ENCODE measurements around the gene KNCN.
A peak's percentile ranks its signal among the peaks of the same experiment; 100 is the strongest.

The KNCN gene

DNA sequence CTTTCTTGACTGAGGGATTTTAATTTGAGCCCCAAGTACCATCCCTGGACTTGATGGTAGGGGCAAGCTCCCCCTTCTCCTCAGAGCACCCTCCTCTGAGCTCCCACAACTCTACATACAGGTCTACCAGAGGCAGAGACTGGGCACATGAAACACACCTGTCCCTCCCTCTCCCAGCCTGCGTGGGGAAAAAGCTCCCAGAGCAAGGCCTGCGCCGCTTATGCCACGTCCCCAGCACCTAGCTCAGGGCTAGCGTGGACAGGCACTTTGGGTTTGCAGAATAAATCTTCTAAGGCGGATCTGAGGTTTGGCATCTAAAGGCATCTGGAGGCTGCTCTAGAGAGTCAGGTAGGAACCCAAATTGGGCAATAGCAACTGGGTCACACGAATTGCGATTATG, 7.5 kb upstream of the KNCN start:
- no peak overlapping the region for H3K4me3 ChIP-seq (ENCODE audit: control insufficient read depth, low read depth, low read length)
- TF ChIP-seq, protein P1, sequence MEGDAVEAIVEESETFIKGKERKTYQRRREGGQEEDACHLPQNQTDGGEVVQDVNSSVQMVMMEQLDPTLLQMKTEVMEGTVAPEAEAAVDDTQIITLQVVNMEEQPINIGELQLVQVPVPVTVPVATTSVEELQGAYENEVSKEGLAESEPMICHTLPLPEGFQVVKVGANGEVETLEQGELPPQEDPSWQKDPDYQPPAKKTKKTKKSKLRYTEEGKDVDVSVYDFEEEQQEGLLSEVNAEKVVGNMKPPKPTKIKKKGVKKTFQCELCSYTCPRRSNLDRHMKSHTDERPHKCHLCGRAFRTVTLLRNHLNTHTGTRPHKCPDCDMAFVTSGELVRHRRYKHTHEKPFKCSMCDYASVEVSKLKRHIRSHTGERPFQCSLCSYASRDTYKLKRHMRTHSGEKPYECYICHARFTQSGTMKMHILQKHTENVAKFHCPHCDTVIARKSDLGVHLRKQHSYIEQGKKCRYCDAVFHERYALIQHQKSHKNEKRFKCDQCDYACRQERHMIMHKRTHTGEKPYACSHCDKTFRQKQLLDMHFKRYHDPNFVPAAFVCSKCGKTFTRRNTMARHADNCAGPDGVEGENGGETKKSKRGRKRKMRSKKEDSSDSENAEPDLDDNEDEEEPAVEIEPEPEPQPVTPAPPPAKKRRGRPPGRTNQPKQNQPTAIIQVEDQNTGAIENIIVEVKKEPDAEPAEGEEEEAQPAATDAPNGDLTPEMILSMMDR (conservative IDR thresholded peaks at IDR 0.05; ENCODE audit: control insufficient read depth, insufficient read depth, low read depth, low read length), result no peak
- DNase-seq (ENCODE audit: low read depth), result no peak

DNA sequence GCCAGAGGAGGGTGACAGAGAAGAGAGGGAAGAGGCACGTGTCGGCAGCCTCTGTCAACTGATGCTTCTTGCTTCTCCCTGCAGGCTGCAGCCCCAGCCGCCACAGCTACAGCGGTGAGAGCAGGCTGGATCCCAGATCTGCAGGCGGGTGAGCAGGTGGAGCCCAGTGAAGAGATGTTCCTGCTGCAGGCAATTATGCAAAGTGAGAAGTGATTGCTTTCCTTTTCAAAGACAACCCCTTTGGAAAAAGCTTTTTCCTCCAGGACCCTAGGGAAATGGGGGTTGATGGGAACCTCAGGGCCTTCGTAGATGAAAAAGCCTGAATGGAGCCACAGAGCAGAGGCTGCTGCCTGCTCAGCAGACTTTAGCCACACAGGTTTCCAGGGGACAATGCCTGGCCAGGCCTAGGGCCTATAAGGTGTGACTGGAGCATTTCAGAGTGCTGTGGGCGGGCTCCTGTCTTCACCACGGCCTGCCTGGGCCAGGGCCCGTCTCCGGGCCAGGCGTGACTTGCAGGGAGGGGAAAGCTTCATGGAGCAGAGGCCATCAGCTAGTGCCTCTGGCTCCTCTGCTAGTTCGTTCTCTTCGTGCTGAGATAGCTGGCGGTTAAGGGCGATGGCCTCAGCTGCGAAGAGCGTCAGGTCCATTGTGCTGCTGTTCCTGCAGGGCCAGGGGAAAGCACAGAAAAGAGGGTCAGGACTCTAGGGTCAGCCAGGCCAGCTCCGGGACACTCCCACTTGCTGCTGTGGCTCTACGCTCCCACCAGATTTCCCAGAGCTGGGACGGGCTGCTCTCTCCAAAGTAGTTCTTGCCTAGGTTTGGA, 6.9 kb upstream of the KNCN start:
- no peak for DNase-seq (ENCODE audit: low read depth)
- no peak overlapping the region for H3K4me3 ChIP-seq (ENCODE audit: control insufficient read depth, low read depth, low read length)
- TF ChIP-seq, protein P1 (conservative IDR thresholded peaks at IDR 0.05; ENCODE audit: control insufficient read depth, insufficient read depth, low read depth, low read length), result no peak

DNA sequence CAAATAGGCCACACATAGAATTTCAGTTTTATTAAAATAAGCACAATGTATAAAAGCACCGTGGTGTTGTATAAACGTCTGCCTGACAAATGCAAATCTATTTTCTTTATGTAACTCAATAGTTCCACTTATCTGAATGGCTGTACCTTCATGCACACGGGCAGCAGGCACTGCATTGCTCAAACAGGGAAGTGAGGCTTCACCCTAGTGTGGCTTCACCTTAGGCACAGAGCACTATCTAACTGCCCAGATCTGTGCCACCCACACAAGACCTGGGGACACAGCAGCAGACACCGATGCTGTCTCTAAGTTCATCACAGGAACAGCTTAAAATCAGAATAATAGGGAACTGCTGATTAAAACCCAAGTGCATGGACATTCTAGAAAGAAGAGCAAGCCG, 6.0 kb upstream of the KNCN start:
- no peak overlapping the region for H3K4me3 ChIP-seq (ENCODE audit: control insufficient read depth, low read depth, low read length)
- DNase-seq (ENCODE audit: low read depth), result no peak
- TF ChIP-seq, protein P1 (conservative IDR thresholded peaks at IDR 0.05; ENCODE audit: control insufficient read depth, insufficient read depth, low read depth, low read length), result no peak

DNA sequence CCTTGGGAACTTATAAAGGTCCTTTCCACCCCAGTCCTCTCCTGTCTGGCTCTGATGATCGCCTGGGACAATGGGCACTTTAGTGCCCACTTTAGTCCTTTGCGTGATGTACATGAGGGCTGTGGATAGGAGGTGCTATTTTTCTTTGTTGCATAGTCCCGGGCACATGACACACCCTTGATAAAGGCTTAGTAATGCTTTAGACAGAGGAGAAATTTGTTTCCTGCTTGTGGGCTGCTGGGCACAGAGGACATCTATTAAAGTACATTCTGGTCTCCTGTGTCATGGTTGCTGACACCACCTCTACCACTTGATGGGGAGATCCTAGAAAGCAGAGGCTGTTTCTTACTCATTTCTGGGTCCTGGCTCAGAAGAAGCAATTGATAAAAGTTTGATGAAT, 5.4 kb upstream of the KNCN start:
- DNase-seq (ENCODE audit: low read depth), result peak; percentile 80

DNA sequence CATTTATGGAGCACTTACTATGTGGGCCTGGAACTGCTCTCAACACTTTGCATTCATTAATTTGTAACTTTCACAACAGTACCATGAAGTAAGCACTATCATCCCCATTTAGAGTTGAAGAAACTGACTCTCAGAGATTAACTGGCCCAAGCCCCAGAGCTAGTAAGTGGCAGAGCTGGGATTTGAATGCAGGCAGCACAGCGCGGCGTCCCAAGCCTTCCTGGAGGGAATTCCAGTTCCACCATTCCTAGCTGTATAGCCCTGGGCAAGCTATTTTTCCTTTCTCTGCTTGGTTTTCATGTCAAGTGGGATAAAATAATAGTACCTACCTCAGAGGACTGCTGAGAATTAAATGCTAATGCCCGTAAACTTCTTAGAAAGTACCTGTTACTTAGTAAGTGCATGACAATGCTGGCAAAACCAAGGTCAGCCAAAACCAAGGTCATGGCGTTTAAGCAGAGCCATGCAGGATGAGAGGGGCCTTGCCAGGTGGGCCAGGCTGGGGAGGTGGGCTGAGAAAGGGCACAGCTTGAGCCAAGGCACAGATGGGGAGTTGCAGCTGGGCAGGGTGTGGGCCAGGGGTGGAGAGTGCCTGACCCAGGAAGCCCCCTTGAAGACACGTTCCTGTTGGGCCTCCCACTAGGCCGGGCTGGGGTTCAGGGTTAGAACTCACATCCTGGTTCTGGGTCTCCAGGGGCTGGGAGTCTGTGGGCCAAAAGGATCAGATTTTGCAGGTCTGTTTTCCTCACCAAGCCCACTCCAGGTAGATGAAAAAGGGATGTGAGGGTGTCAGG, 4.6 kb upstream of the KNCN start:
- no peak for DNase-seq (ENCODE audit: low read depth)
- no peak overlapping the region for H3K4me3 ChIP-seq (ENCODE audit: control insufficient read depth, low read depth, low read length)
- TF ChIP-seq, protein P1 (conservative IDR thresholded peaks at IDR 0.05; ENCODE audit: control insufficient read depth, insufficient read depth, low read depth, low read length), result no peak

More for the DNA sequence above, 5.4 kb upstream of the KNCN start:
- no peak overlapping the region for H3K4me3 ChIP-seq (ENCODE audit: control insufficient read depth, low read depth, low read length)
- TF ChIP-seq, protein P1 (conservative IDR thresholded peaks at IDR 0.05; ENCODE audit: control insufficient read depth, insufficient read depth, low read depth, low read length), result peak; percentile 6

DNA sequence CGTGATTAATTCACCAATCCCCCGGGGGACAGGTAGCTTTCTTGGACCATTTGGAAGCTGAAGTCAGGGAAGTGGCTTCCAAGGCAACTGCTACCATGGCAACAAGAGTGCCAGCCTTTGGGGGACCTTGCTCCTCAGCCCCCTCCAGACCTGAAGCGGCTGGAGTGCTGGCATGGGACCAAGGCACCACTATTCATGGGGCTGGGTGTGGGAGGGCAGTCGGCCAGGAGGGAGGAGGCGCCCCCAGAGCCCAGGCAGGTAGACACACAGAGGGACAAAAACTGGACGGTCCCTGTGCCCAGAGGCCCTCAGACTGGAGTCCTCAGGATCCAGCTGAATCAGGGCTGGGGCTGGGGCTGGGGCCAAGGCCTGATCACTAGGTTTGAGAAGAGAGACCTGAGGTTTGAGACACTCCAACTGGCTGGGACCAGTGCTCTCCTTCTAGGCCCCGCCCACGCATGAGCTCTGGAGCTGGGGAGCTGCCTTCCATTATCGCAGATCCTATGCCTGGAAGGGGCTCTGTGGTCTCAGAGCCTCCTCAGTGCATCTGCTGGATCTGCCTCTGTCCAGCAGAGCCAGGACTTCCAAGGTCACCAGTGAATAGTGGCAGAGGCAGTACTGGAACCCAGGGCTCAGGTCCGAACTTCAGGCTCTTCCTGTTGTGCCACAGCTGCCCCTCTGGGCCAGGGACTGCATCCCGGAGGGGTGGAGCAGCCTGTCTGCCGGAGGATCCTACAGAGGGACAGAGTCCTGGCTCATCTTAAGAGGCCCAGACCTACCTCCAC, 3.3 kb upstream of the KNCN start:
- TF ChIP-seq, protein P1 (conservative IDR thresholded peaks at IDR 0.05; ENCODE audit: control insufficient read depth, insufficient read depth, low read depth, low read length), result no peak
- DNase-seq (ENCODE audit: low read depth), result no peak
- no peak overlapping the region for H3K4me3 ChIP-seq (ENCODE audit: control insufficient read depth, low read depth, low read length)

Measured in fibroblast of mammary gland (primary cell).